H1 (cell line): ENCODE data around the gene COL19A1. TPM values are rescaled to one million over a fixed set of nuclear protein-coding genes. Genes with fewer than 3 reads are reported as not detected.

Experiments used
- CTCF ChIA-PET: fragments of 300-600 bp; sonication (Branson Sonifier 250); formaldehyde crosslinking; loops from one replicate; lab custom pipeline; 2021; ENCODE audit not compliant: partially characterized antibody; lab: Charles Lee
- POLR2A ChIA-PET: fragments of 300-600 bp; sonication (Branson Sonifier 250); formaldehyde crosslinking; loops from one replicate; lab custom pipeline; 2021; ENCODE audit warnings: inconsistent platforms; ENCODE audit not compliant: partially characterized antibody; lab: Charles Lee
- DNase-seq, 2 experiments: peaks; one replicate each; pipeline versions ENCODE4 v3.0.0 to v3.0.0-alpha.2; 2010 to 2022; ENCODE audit warnings: low spot score in 2 of 2, low read depth in 1 of 2, mixed read lengths in 1 of 2
- FAIRE-seq: peaks from 2 replicates; lab custom pipeline; 2011; peaks lifted over from hg19 to GRCh38; lab: Jason Lieb, UNC
- H2AFZ ChIP-seq: 2 replicates; pipeline ENCODE4 v1.8.1; 2012; ENCODE audit warnings: low read length, inconsistent platforms
- H2AK5ac ChIP-seq: 2 replicates; pipeline ENCODE4 v1.6.1; 2013; ENCODE audit warnings: low read depth, low read length
- H2BK120ac ChIP-seq: replicated peaks from 2 replicates; pipeline ENCODE3; 2013; ENCODE audit warnings: low read depth, low read length, inconsistent platforms
- H2BK12ac ChIP-seq: 2 replicates; pipeline ENCODE4 v1.6.1; 2013; ENCODE audit warnings: low read depth, low read length
- H2BK15ac ChIP-seq: 2 replicates; pipeline ENCODE4 v1.6.1; 2013; ENCODE audit warnings: low read length
- H2BK20ac ChIP-seq: 2 replicates; pipeline ENCODE4 v1.6.1; 2013; ENCODE audit warnings: low read length
- H2BK5ac ChIP-seq: 2 replicates; pipeline ENCODE4 v1.6.1; 2013; ENCODE audit warnings: low read depth, low read length
- H3K14ac ChIP-seq: 2 replicates; pipeline ENCODE4 v1.6.1; 2013; ENCODE audit warnings: inconsistent platforms; ENCODE audit not compliant: insufficient read length
- H3K18ac ChIP-seq: 2 replicates; pipeline ENCODE4 v1.6.1; 2013; ENCODE audit warnings: low read length; ENCODE audit errors: extremely low read depth
- H3K23ac ChIP-seq: 2 replicates; pipeline ENCODE4 v1.6.1; 2013; ENCODE audit warnings: inconsistent platforms; ENCODE audit not compliant: insufficient read length
- H3K23me2 ChIP-seq: 2 replicates; pipeline ENCODE4 v1.6.1; 2013; ENCODE audit warnings: low read depth, low read length
- H3K27ac ChIP-seq: 2 replicates; pipeline ENCODE4 v1.6.1; 2011; ENCODE audit warnings: low read depth, low read length, inconsistent platforms
- H3K27me3 ChIP-seq, 4 experiments: replicated peaks in 1 of 4; 1 replicate in 1 of 4; 2 replicates in 3 of 4; pipeline versions ENCODE4 v1.6.1 to v1.8.1; 2011 to 2013; ENCODE audit warnings: low read length in 3 of 4, mild to moderate bottlenecking in 3 of 4, inconsistent platforms in 2 of 4, mixed read lengths in 2 of 4, moderate library complexity in 1 of 4; ENCODE audit not compliant: control insufficient read depth in 3 of 4, insufficient read depth in 3 of 4; ENCODE audit errors: extremely low read depth in 1 of 4
- H3K36me3 ChIP-seq, 4 experiments: 2 replicates each; pipeline versions ENCODE4 v1.6.1 to v1.8.1; 2011 to 2013; ENCODE audit warnings: mild to moderate bottlenecking in 4 of 4, low read length in 3 of 4, moderate library complexity in 2 of 4, control low read depth in 1 of 4, inconsistent platforms in 1 of 4; ENCODE audit not compliant: insufficient read depth in 4 of 4, control insufficient read depth in 2 of 4
- H3K4ac ChIP-seq: replicated peaks from 2 replicates; pipeline ENCODE3; 2013; ENCODE audit warnings: low read length, low read depth, mixed read lengths, inconsistent platforms; ENCODE audit not compliant: insufficient read length
- H3K4me1 ChIP-seq, 4 experiments: replicated peaks in 1 of 4; 1 replicate in 1 of 4; 2 replicates in 3 of 4; pipeline versions ENCODE4 v1.6.1 to v1.8.1; 2011 to 2013; ENCODE audit warnings: low read length in 3 of 4, inconsistent platforms in 2 of 4, mixed read lengths in 1 of 4; ENCODE audit not compliant: insufficient read depth in 4 of 4, control insufficient read depth in 3 of 4
- H3K4me2 ChIP-seq, 2 experiments: 2 replicates each; pipeline versions ENCODE4 v1.6.1 to v1.8.1; 2011 to 2013; ENCODE audit warnings: low read depth in 2 of 2, low read length in 2 of 2, control low read depth in 1 of 2, inconsistent platforms in 1 of 2, mild to moderate bottlenecking in 1 of 2; ENCODE audit not compliant: insufficient read depth in 1 of 2
- H3K4me3 ChIP-seq, 4 experiments: fragments of 200-600, 300-600 bp in 1 of 4; sonication (generic), shearing (Covaris generic), sonication (Bioruptor Twin) in 1 of 4; 2 replicates each; pipeline versions ENCODE4 v1.5.1 to v1.8.1; 2011 to 2016; ENCODE audit warnings: low read length in 4 of 4, low read depth in 3 of 4, control low read depth in 2 of 4, inconsistent platforms in 2 of 4, mild to moderate bottlenecking in 2 of 4, mixed read lengths in 1 of 4, moderate library complexity in 1 of 4; ENCODE audit not compliant: insufficient read depth in 2 of 4; ENCODE audit errors: extremely low read depth in 1 of 4
- H3K56ac ChIP-seq: replicated peaks from 2 replicates; pipeline ENCODE3; 2013; ENCODE audit warnings: low read depth, mild to moderate bottlenecking, mixed read lengths, low read length, inconsistent platforms; ENCODE audit not compliant: insufficient read length
- H3K79me1 ChIP-seq: 2 replicates; pipeline ENCODE4 v1.6.1; 2013; ENCODE audit warnings: low read depth, low read length, control low read depth
- H3K79me2 ChIP-seq, 2 experiments: 2 replicates each; pipeline versions ENCODE4 v1.6.1 to v1.8.1; 2012 to 2013; ENCODE audit warnings: low read length in 2 of 2, mild to moderate bottlenecking in 2 of 2, inconsistent platforms in 1 of 2; ENCODE audit not compliant: insufficient read depth in 2 of 2, control insufficient read depth in 1 of 2
- H3K9ac ChIP-seq, 4 experiments: replicated peaks in 1 of 4; 1 replicate in 1 of 4; 2 replicates in 3 of 4; pipeline versions ENCODE4 v1.6.1 to v1.8.1; 2011 to 2013; ENCODE audit warnings: low read depth in 3 of 4, low read length in 3 of 4, control low read depth in 2 of 4, mild to moderate bottlenecking in 2 of 4, moderate library complexity in 2 of 4, inconsistent platforms in 1 of 4; ENCODE audit errors: extremely low read depth in 1 of 4
- H3K9me3 ChIP-seq, 2 experiments: 2 replicates each; pipeline versions ENCODE4 v1.6.1 to v1.8.1; 2012 to 2013; ENCODE audit warnings: mild to moderate bottlenecking in 2 of 2, moderate library complexity in 2 of 2, control low read depth in 1 of 2, inconsistent platforms in 1 of 2, low read depth in 1 of 2, low read length in 1 of 2, mixed read lengths in 1 of 2; ENCODE audit not compliant: insufficient read depth in 2 of 2
- H4K20me1 ChIP-seq, 2 experiments: replicated peaks in 1 of 2; 2 replicates each; pipeline versions ENCODE3 to v1.8.1; 2011 to 2013; ENCODE audit warnings: inconsistent platforms in 2 of 2, low read length in 2 of 2, mild to moderate bottlenecking in 1 of 2; ENCODE audit not compliant: insufficient read depth in 2 of 2, control insufficient read depth in 1 of 2
- H4K5ac ChIP-seq: 2 replicates; pipeline ENCODE4 v1.6.1; 2013; ENCODE audit warnings: low read length, low read depth, mixed read lengths, inconsistent platforms; ENCODE audit not compliant: insufficient read length
- H4K8ac ChIP-seq: 2 replicates; pipeline ENCODE4 v1.8.0; 2013; ENCODE audit warnings: mild to moderate bottlenecking, moderate library complexity, low read length, inconsistent platforms; ENCODE audit not compliant: insufficient read depth; ENCODE audit errors: extremely low read depth
- H4K91ac ChIP-seq: replicated peaks from 2 replicates; pipeline ENCODE3; 2013; ENCODE audit warnings: low read length, mixed read lengths, inconsistent platforms; ENCODE audit not compliant: insufficient read length
- ASH2L ChIP-seq: fragments of 200-600, 300-600 bp; sonication (generic); IDR thresholded peaks from one replicate; pipeline ENCODE4 v1.7.1; 2017; ENCODE audit warnings: low read length
- E2F6 ChIP-seq: IDR thresholded peaks from 2 replicates; pipeline ENCODE4 v1.6.1; 2012; ENCODE audit warnings: inconsistent platforms
- POLR2AphosphoS5 ChIP-seq: IDR thresholded peaks from 2 replicates; pipeline ENCODE4 v1.6.1; 2011; ENCODE audit warnings: low read depth, low read length
- RBBP5 ChIP-seq: IDR thresholded peaks from 2 replicates; pipeline ENCODE4 v1.7.1; 2012; ENCODE audit warnings: low read depth, mild to moderate bottlenecking, inconsistent platforms, low read length, moderate library complexity, borderline replicate concordance
- RFX5 ChIP-seq: IDR thresholded peaks from 2 replicates; pipeline ENCODE4 v1.6.1; 2011; ENCODE audit warnings: low read depth, low read length, improper control_type of control experiment, borderline replicate concordance
- SAP30 ChIP-seq: fragments of 300-600 bp; sonication (generic); IDR thresholded peaks from 2 replicates; pipeline ENCODE4 v1.7.1; 2012; ENCODE audit warnings: low read length, moderate library complexity, mild to moderate bottlenecking, inconsistent platforms; ENCODE audit not compliant: insufficient read depth, insufficient replicate concordance
- SIRT6 ChIP-seq: IDR thresholded peaks from one replicate; pipeline ENCODE4 v1.7.1; 2012; ENCODE audit warnings: low read length, inconsistent platforms
- SP2 ChIP-seq: IDR thresholded peaks from 2 replicates; pipeline ENCODE4 v1.6.1; 2012; ENCODE audit warnings: mild to moderate bottlenecking, low read length, inconsistent platforms
- SP4 ChIP-seq: IDR thresholded peaks from 2 replicates; pipeline ENCODE4 v1.6.1; 2012; ENCODE audit warnings: low read length, inconsistent platforms
- TAF7 ChIP-seq: optimal IDR thresholded peaks from 2 replicates; pipeline ENCODE3; 2011; ENCODE audit warnings: low read depth, mild to moderate bottlenecking, inconsistent platforms, low read length, moderate library complexity, borderline replicate concordance
- WGBS, 2 experiments: shearing (Covaris generic) in 1 of 2; methylation state at CpG; one replicate each; pipeline versions ENCODE4 v1.1.6 to v1.1.7; 2013 to 2015; ENCODE audit warnings: low lambda C conversion rate in 2 of 2, mixed read lengths in 2 of 2, inconsistent platforms in 1 of 2, low coverage in 1 of 2, missing lambda C conversion rate in 1 of 2; ENCODE audit not compliant: insufficient replicate concordance in 2 of 2, insufficient coverage in 1 of 2, insufficient read length in 1 of 2; ENCODE audit errors: extremely low coverage in 1 of 2, missing lambda C conversion rate in 1 of 2; 5-methylcytosine and 5-hydroxymethylcytosine counted together
- polyA plus RNA-seq, 7 experiments: library from polyadenylated mRNA; depleted of rRNA in 3 of 7; stranded (reverse) in 5 of 7; unstranded in 2 of 7; fragments of >200 nt in 5 of 7; fragments of 200-250 nt in 2 of 7; gene quantifications; 1 replicate in 5 of 7; 2 replicates in 1 of 7; 4 replicates in 1 of 7; pipeline versions ENCODE4 v1.2.1 to v1.2.3, GENCODE V29; 2011 to 2013; ENCODE audit warnings: missing spikeins in 2 of 7, mixed read lengths in 2 of 7
- total RNA-seq: library from RNA; stranded (reverse); fragmentation: NEBNext Ultra II Directional; extraction: Animal tissue kit (Norgen Biotek cat#: 25700); gene quantifications from 2 replicates; pipeline ENCODE4 v1.2.1, GENCODE V29; 2021

The COL19A1 gene
- total and polyA plus RNA-seq, 2 of the 8 experiments (the other 6 are each of a cell fraction or from before 2014, with no cell fraction given), result not detected

GRCh38 chr6:70041411-70041810, 175.1 kb downstream of the COL19A1 start:
- Histone ChIP-seq H2BK15ac (no peak overlapping the region), H2BK12ac (no peak overlapping the region), H3K18ac (no peak overlapping the region), H2BK5ac (no peak overlapping the region), H3K4me3 (no peak overlapping the region), H4K8ac (no peak overlapping the region), H3K27me3 (no peaks in the 10 kb centered on the region), H3K23me2 (no peaks in the 10 kb centered on the region), H2BK120ac (no peak overlapping the region), H3K9me3 (no peaks in the 10 kb centered on the region), H3K27ac (no peak overlapping the region), H3K79me2 (no peaks in the 10 kb centered on the region), H3K14ac (no peak overlapping the region), H4K5ac (no peak overlapping the region), H3K79me1 (no peaks in the 10 kb centered on the region), H3K9ac (no peak overlapping the region), H2BK20ac (no peak overlapping the region), H3K23ac (no peak overlapping the region), H3K4ac (no peak overlapping the region)
- DNase-seq (no peak), FAIRE-seq (no peak)
- ChIA-PET CTCF (interaction anchor here (1.1 kb wide), 1 partner anchor 62 kb away, joined by 3 read pairs; no protein-coding TSS in a partner anchor), POLR2A (no interaction called here)
- 93% methylated on average over 1 of the region's 1 CpG; no CpG with 5 or more reads in 1 of the 2 experiments for WGBS, 2 experiments
- TF ChIP-seq E2F6 (no peak), POLR2AphosphoS5 (no peak), ASH2L (no peak), TAF7 (no peak), RBBP5 (no peak), SAP30 (no peak), SP2 (no peak), SP4 (no peak), SIRT6 (no peak), RFX5 (no peak)
- TF ChIP-seq, all 59 proteins: peak for 0
- H4K91ac ChIP-seq, result no peak overlapping the region
- H3K36me3 ChIP-seq, result no peaks in the 10 kb centered on the region
- H3K4me2 ChIP-seq, result no peak overlapping the region
- H2AK5ac ChIP-seq, result no peak overlapping the region
- H2AFZ ChIP-seq, result no peak overlapping the region
- no peaks in the 10 kb centered on the region for H3K4me1 ChIP-seq
- H3K56ac ChIP-seq, result no peak overlapping the region
- H4K20me1 ChIP-seq, result no peaks in the 10 kb centered on the region
